A204.1 (cell line): ENCODE data around the gene ASIC3.
"Not testable (repeated sequence)": the region's sequence is repeated elsewhere in the genome, so short reads cannot be mapped to it uniquely, and the experiment has no call there.

Source experiments
- FAIRE-seq: peaks from 2 replicates; lab custom pipeline; 2012; peaks lifted over from hg19 to GRCh38; lab: Jason Lieb, UNC

Gene ASIC3

DNA sequence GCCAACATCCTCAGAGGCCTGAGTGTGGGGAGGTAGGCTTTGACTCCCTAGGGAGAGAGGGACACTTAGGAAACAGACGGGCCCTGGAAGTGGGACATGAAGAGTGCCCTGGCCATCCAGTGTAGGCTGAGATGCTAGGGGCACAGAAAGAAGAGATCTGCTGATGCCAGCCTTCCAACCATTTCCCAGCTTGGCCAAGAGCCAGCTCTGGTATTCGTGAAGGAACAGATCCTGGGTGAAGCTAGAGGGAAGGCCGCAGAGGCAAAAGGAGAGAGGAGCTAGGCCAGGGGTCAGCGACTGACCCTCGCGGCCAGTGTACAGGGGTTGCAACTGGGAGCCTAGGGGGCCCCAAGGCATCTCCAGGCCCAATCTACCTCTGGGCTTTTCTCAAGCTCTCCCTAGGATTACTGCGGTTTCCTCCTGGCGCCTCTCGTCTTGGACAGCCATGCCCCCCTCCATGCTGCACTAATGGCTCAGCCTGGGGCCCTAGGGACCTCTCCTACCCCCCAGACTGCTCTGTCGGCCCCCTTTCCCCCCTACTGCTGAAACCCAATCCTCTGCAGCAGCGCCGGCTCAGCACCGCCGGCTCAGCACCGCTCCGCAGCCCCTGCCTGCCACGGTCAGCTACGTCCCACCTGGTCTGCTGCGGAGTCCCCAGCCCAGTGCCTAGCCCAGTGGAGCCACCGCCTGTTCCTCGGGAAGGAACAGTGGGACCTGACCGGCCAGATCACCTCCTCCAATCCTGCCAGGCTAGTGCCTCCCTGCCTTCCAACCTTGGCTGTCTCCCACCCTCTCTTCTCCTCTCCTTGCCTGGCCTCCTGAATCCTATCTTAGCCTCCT, at the start of gene ASIC3:
ASIC3 (plus strand) TSS at position 556 of the 840 bp plus-strand sequence. CDS start 355 bp downstream, outside the sequence.
- FAIRE-seq: no peak

- no peak for FAIRE-seq
Observed at GRCh38 chr7:150999001-150999400, 49.3 kb upstream of the ASIC3 start.

GRCh38 chr7:150999497-151000230, 48.7 kb upstream of the ASIC3 start:
- FAIRE-seq: no peak

DNA sequence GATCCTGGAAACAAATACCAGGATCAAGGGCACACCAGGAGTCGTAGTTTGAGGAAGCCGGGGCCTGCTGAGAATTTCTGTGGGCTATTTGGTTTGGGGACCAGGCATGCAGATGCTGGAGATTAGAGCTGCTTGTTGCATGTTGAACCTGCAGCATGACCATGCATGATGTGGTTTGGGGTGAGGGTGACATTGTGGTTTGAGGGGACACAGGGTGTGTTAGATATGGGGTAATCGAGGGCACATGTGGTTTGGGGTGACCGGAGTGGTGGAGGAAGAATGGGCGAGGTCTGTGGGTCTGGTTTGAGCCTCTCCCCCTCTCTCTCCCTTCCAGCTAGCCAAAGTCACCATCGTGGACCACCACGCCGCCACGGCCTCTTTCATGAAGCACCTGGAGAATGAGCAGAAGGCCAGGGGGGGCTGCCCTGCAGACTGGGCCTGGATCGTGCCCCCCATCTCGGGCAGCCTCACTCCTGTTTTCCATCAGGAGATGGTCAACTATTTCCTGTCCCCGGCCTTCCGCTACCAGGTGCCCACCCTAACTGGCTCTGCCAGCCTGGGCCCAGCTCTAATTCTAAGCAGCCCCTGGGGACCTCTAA, 47.3 kb upstream of the ASIC3 start:
- FAIRE-seq: no peak

DNA sequence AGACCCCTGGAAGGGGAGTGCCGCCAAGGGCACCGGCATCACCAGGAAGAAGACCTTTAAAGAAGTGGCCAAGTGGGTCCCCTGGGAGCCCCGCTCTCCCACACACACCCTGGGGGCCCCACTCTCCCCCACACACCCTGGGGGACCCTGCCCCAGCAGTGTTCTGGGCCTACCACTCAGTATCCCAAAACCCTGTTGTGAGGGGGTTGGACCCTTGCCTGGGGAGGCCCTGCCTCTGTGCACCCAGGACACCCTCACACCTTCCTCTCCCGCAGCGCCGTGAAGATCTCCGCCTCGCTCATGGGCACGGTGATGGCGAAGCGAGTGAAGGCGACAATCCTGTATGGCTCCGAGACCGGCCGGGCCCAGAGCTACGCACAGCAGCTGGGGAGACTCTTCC, 46.8 kb upstream of the ASIC3 start:
- FAIRE-seq: no peak

DNA sequence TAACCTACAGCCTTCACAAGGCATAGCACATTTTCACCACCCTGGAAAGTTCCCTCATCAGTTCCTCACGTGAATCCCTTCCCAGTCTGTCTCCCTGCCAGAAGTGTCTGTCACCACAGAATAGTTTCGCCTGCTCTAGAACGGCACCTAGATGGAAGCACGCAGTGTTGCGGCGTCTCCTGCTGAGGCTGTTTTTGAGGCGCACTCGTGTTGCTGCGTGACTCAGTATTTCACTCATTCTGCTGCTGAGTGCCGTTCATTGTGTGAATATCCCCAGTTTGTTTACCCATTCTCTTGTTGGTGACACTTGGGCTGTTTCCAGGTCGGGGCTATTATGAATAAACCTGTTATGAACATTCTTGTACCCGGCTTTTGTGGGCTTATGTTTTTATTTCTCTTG, 44.8 kb upstream of the ASIC3 start:
- no peak for FAIRE-seq

DNA sequence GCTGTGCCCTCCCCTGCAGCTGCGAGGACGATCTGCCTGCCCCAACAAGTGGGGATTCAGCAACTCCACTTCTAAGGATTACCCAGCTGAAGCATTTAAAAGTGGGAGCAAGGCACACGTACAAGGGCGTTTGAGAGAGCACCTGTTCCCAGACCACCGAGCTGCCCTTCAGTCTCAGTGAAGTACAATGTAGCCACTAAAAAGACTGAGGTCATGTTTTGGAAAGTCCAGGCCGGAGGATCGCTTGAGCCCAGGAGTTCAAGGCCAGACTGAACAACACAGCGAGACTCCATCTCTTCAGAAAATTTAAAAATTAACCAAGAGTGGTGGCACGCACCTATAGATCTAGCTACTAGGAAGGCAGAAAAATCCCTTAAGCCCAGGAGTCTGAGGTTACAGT, 42.8 kb upstream of the ASIC3 start:
- no peak for FAIRE-seq

- no peak for FAIRE-seq
Observed at GRCh38 chr7:151006590-151007300, 41.6 kb upstream of the ASIC3 start.

- FAIRE-seq: no peak
Observed at GRCh38 chr7:151007469-151007898, 40.8 kb upstream of the ASIC3 start.

- FAIRE-seq: no peak
Observed at GRCh38 chr7:151008143-151008510, 40.2 kb upstream of the ASIC3 start.

DNA sequence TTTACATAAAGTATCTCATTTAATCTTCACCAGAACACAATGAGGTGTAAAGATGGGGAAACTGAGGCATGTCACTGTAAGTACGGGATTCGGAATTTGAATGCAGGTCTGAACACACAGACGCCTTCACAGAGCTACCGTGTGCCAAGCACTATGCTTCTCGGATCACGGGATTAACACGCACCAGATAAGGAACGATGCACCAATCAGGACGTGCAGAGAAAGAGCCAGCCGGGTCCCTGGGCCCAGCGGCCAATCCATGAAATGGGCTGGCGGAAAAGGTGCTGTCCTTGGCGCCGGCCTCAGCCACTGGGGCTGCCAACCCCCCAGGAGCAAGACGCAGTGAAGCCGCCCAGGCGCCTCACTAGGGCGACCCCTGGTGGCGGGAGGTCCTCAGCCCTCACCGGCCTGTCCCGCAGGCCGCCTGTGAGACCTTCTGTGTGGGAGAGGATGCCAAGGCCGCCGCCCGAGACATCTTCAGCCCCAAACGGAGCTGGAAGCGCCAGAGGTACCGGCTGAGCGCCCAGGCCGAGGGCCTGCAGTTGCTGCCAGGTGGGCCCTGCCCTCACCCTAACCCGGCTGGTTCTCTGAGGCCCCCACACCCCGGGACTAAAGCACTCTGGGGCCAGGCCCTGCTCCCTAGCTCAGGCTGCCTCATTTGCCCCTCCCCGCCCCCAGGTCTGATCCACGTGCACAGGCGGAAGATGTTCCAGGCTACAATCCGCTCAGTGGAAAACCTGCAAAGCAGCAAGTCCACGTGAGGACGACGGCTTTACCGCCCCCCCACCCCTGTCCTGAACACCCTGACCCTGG, 39.6 kb upstream of the ASIC3 start:
- FAIRE-seq: no peak

DNA sequence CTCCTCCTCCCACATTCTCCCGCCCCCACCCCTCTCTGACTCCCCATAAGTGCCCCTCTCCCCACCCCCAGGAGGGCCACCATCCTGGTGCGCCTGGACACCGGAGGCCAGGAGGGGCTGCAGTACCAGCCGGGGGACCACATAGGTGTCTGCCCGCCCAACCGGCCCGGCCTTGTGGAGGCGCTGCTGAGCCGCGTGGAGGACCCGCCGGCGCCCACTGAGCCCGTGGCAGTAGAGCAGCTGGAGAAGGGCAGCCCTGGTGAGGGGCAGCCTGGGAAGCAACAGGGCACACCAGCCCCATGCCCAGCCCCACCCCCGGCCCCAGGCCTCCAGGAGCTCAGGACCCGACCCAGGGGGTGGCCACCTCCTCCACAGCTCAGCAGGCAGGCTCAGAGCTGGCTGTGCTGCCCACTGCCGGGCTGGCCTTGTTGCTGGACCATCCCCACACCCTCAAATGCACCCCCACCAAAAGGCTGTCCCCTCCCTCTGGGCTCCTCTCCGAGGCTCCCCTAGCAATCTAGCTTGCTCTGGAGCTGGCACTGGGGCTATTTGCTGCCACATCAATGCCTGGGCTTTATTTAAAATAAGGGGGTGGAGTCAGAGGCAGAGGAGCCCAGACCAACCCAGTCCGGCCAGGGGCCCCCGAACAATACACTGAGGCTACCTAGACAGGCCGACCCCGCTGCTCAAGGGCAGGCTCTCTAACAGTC, 38.8 kb upstream of the ASIC3 start:
- FAIRE-seq: no peak

DNA sequence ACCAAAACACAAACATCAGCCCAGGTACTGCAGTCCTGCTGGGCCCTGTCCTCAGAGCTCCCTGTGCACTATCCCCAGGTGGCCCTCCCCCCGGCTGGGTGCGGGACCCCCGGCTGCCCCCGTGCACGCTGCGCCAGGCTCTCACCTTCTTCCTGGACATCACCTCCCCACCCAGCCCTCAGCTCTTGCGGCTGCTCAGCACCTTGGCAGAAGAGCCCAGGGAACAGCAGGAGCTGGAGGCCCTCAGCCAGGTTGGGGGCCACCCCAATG, 38.4 kb upstream of the ASIC3 start:
- no peak for FAIRE-seq

- FAIRE-seq: no peak
Observed at GRCh38 chr7:151010307-151011096, 37.8 kb upstream of the ASIC3 start.

GRCh38 chr7:151011097-151011409, 37.3 kb upstream of the ASIC3 start:
- FAIRE-seq: no peak

- FAIRE-seq: not testable (repeated sequence)
Observed at GRCh38 chr7:151011616-151012015, 36.7 kb upstream of the ASIC3 start.

DNA sequence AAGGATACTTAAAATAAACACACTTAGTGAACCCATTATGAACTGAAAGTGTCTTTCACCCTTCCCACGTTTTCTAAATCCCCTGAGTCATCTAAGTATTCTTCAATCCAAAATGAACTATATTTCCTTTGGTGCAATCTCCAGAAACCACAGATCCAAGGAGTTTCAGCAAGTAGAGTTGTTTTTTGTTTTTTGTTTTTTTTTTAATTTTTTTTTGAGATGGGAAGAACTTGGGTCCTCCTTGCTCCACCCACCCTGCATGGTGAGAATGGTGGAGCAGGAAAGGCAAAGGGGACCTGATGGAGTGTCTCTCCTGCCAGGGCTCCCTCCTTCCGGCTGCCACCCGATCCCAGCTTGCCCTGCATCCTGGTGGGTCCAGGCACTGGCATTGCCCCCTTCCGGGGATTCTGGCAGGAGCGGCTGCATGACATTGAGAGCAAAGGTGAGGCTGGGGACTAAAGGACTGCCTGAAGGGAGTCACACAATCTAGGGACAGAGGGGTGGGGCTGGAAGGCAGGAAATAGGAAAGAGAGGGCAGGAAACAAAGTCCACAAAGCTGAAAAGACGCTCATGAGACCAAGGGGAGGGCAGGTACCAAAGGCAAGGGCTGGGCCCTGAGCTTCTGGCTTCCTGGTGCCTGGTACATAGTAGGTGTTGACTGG, 36.2 kb upstream of the ASIC3 start:
- FAIRE-seq: no peak

GRCh38 chr7:151012911-151013347, 35.4 kb upstream of the ASIC3 start:
- no peak for FAIRE-seq

DNA sequence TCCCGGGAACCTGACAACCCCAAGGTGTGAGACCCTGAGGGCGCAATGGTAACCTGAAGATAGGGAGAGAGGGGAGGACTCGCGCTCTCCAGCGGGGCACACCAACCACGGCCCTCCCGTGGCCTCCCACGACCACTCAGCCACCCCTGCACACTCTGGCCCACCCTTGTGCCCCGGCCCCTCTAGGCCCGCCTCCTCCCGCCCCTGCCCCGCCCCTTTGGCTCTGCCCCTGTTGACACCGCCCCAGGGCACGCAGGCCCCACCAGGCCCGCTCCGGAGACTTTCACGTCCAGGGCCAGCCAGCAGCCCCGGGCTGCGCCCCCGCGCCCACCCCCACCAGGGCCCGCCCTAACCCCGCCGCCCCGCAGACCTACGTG, 35.0 kb upstream of the ASIC3 start:
- FAIRE-seq: no peak
